ENCODE results near the gene CHP2.

Gene CHP2

DNA sequence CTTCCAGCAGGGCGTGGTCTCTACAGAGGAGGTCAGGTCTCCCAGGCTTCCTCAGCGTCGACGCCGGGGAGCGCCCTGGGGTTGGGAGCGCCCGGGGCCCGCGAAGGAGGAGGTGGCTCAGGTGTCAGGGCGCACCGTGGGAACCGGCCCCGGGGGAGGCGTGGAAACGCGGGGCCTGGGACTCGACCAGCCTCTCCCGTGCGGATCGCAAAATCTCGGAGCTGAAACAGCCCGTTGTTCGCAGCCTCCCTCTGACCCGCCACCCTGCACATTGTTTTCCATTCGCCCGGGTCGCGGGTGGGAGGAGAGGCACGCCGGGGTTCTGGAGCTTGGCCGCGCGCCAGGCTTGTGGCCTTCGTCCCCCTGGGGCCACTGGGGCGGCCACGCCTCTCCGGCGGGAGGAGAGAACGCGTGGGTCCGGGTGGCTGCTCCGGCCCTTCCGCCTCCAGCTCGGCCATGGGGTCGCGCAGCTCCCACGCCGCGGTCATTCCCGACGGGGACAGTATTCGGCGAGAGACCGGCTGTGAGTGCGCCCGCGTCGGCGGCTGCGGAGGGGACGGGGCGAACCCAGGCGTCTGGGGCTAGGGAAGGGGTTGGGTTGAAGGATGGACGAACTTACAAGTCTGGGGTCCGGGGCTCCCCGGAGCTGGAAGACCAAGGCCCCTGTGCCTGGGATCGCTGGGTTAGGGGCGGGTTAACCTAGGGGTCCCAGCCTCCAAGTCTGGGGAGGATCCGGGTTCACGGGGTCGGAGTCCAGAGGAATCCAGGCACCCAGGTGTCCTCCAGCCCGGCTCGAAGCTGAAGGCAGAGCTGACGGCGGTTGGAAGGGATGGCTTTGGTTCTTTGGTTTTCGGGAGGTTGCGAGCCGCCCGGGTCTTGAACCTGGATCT is at the start of gene CHP2:
TSS of gene CHP2 (plus strand) at position 433 of the 890 bp plus-strand sequence. CDS start at position 457, 24 bp downstream.
- TF ChIP-seq MYC (IDR thresholded peaks at IDR 0.05; ENCODE audit: low read depth, low read length), result no peak
- no peak for TF ChIP-seq POLR2A (IDR thresholded peaks at IDR 0.05; ENCODE audit: extremely low read depth, insufficient read length)
- TF ChIP-seq, protein P1, sequence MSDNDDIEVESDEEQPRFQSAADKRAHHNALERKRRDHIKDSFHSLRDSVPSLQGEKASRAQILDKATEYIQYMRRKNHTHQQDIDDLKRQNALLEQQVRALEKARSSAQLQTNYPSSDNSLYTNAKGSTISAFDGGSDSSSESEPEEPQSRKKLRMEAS (IDR thresholded peaks at IDR 0.05; ENCODE audit: low read depth, low read length), result no peak
- TF ChIP-seq, protein P2, sequence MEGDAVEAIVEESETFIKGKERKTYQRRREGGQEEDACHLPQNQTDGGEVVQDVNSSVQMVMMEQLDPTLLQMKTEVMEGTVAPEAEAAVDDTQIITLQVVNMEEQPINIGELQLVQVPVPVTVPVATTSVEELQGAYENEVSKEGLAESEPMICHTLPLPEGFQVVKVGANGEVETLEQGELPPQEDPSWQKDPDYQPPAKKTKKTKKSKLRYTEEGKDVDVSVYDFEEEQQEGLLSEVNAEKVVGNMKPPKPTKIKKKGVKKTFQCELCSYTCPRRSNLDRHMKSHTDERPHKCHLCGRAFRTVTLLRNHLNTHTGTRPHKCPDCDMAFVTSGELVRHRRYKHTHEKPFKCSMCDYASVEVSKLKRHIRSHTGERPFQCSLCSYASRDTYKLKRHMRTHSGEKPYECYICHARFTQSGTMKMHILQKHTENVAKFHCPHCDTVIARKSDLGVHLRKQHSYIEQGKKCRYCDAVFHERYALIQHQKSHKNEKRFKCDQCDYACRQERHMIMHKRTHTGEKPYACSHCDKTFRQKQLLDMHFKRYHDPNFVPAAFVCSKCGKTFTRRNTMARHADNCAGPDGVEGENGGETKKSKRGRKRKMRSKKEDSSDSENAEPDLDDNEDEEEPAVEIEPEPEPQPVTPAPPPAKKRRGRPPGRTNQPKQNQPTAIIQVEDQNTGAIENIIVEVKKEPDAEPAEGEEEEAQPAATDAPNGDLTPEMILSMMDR (IDR thresholded peaks at IDR 0.05; ENCODE audit: low read depth, low read length), result no peak
- no peak for DNase-seq (ENCODE audit: low read depth)
- H3K4me3 ChIP-seq (ENCODE audit: low read depth, low read length), result no peak within 1 kb of the TSS

DNA sequence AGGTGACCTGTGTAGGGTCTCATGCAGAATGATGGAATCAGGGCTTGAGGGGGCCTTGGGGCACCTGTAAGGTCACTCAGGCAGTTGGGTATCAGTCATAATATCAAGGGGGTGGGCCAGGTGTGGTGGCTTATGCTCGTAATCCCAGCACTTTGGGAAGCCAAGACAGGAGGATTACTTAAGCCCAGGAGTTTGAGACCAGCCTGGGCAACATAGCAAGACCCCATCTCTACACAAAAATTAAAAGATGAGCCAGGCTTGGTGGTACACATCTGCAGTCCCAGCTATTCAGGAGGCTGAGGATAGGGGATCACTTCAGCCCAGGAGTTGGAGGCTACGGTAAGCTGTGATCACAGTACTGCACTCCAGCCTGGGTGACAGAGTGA is 49.3 kb upstream of the CHP2 start:
- TF ChIP-seq, protein P2 (IDR thresholded peaks at IDR 0.05; ENCODE audit: low read depth, low read length), result no peak
- no peak for TF ChIP-seq POLR2A (IDR thresholded peaks at IDR 0.05; ENCODE audit: extremely low read depth, insufficient read length)
- no peak for TF ChIP-seq MYC (IDR thresholded peaks at IDR 0.05; ENCODE audit: low read depth, low read length)
- TF ChIP-seq, protein P1 (IDR thresholded peaks at IDR 0.05; ENCODE audit: low read depth, low read length), result no peak
- DNase-seq (ENCODE audit: low read depth), result no peak
- no peak overlapping the region for H3K4me3 ChIP-seq (ENCODE audit: low read depth, low read length)

- DNase-seq (ENCODE audit: low read depth), result no peak
- H3K4me3 ChIP-seq (ENCODE audit: low read depth, low read length), result no peak overlapping the region
- TF ChIP-seq MYC (IDR thresholded peaks at IDR 0.05; ENCODE audit: low read depth, low read length) (no peak), POLR2A (IDR thresholded peaks at IDR 0.05; ENCODE audit: extremely low read depth, insufficient read length) (no peak)
- TF ChIP-seq, protein P2 (IDR thresholded peaks at IDR 0.05; ENCODE audit: low read depth, low read length), result no peak
- TF ChIP-seq, protein P1 (IDR thresholded peaks at IDR 0.05; ENCODE audit: low read depth, low read length), result no peak
Observed at GRCh38 chr16:23706439-23706838, 48.4 kb upstream of the CHP2 start.

DNA sequence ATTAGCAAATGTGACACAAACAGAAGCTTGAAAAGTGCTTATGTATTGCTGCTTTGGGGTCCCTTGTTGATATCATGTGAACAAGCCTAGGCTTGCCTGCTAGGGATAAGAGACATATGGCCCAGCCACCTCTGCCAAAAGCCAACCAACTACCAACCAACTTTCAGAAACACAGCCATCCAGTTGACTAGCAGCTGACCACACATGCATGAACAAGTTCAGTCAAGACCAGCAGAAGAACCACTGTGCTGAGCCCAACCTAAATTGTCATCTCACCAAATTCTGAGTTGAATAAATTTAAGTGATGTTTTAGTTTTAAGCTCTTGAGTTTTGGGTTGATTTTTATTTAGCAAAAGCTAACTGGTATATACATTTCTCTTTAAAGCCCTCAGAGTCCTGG is 45.3 kb upstream of the CHP2 start:
- DNase-seq (ENCODE audit: low read depth), result no peak
- TF ChIP-seq MYC (IDR thresholded peaks at IDR 0.05; ENCODE audit: low read depth, low read length) (no peak), POLR2A (IDR thresholded peaks at IDR 0.05; ENCODE audit: extremely low read depth, insufficient read length) (no peak)
- TF ChIP-seq, protein P1 (IDR thresholded peaks at IDR 0.05; ENCODE audit: low read depth, low read length), result no peak
- TF ChIP-seq, protein P2 (IDR thresholded peaks at IDR 0.05; ENCODE audit: low read depth, low read length), result no peak

GRCh38 chr16:23710008-23710407 is 44.8 kb upstream of the CHP2 start:
- H3K4me3 ChIP-seq (ENCODE audit: low read depth, low read length), result no peak overlapping the region
- DNase-seq (ENCODE audit: low read depth), result no peak
- TF ChIP-seq POLR2A (IDR thresholded peaks at IDR 0.05; ENCODE audit: extremely low read depth, insufficient read length) (no peak), MYC (IDR thresholded peaks at IDR 0.05; ENCODE audit: low read depth, low read length) (no peak)
- TF ChIP-seq, protein P2 (IDR thresholded peaks at IDR 0.05; ENCODE audit: low read depth, low read length), result no peak
- TF ChIP-seq, protein P1 (IDR thresholded peaks at IDR 0.05; ENCODE audit: low read depth, low read length), result no peak

More for the DNA sequence above, 45.3 kb upstream of the CHP2 start:
- H3K4me3 ChIP-seq (ENCODE audit: low read depth, low read length), result no peak overlapping the region

Data from NB4 (cell line).